ENCODE results near the gene RUNX3.
"Not testable (repeated sequence)": the region's sequence is repeated elsewhere in the genome, so short reads cannot be mapped to it uniquely, and the experiment has no call there.

DNA sequence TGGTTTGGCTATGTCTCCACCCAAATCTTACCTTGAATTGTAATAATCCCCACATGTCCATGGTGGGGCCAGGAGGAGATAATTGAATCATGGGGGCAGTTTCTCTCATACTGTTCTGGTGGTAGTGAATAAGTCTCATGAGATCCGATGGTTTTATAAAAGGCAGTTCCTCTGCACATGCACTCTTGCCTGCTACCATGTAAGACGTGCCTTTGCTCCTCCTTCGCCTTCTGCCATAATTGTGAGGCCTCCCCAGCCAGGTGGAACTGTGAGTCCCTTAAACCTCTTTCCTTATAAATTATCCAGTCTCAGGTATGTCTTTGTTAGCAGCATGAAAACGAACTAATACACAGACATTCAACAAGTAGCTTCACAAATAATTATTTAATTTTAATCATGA, 49.2 kb upstream of the RUNX3 start:
- TF ChIP-seq, protein P1, sequence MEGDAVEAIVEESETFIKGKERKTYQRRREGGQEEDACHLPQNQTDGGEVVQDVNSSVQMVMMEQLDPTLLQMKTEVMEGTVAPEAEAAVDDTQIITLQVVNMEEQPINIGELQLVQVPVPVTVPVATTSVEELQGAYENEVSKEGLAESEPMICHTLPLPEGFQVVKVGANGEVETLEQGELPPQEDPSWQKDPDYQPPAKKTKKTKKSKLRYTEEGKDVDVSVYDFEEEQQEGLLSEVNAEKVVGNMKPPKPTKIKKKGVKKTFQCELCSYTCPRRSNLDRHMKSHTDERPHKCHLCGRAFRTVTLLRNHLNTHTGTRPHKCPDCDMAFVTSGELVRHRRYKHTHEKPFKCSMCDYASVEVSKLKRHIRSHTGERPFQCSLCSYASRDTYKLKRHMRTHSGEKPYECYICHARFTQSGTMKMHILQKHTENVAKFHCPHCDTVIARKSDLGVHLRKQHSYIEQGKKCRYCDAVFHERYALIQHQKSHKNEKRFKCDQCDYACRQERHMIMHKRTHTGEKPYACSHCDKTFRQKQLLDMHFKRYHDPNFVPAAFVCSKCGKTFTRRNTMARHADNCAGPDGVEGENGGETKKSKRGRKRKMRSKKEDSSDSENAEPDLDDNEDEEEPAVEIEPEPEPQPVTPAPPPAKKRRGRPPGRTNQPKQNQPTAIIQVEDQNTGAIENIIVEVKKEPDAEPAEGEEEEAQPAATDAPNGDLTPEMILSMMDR (IDR thresholded peaks at IDR 0.05; ENCODE audit: low read depth, low read length, poor library complexity, severe bottlenecking): not testable (repeated sequence)
- TF ChIP-seq EZH2phosphoT487 (IDR thresholded peaks at IDR 0.05; ENCODE audit: borderline replicate concordance, low read length): not testable (repeated sequence)
